ENCODE measurements around the gene SMARCAL1. TPM values are rescaled to one million over a fixed set of nuclear protein-coding genes. Genes with fewer than 3 reads are reported as not detected.
"Not testable (repeated sequence)": the region's sequence is repeated elsewhere in the genome, so short reads cannot be mapped to it uniquely, and the experiment has no call there.

Gene SMARCAL1
- total RNA-seq, 2 donors from 2014 or later: 15.3 to 32.2 TPM

GRCh38 chr2:216517447-216518225 lies 105.4 kb downstream of the SMARCAL1 start:
- Histone ChIP-seq H3K9me3 (no peaks in the 10 kb centered on the region), H3K4me1 (replicated peaks) (no peaks in the 10 kb centered on the region), H3K27ac (no peak overlapping the region), H3K27me3 (replicated peaks; ENCODE audit: insufficient read depth) (no peaks in the 10 kb centered on the region), H3K4me3 (no peak overlapping the region), H3K36me3 (no peaks in the 10 kb centered on the region)
- TF ChIP-seq POLR2AphosphoS5 (IDR thresholded peaks at IDR 0.05) (no peak), POLR2A (IDR thresholded peaks at IDR 0.05) (no peak), CTCF (IDR thresholded peaks at IDR 0.05) (no peak)
- WGBS: 84% methylated on average over 4 of the region's 4 CpGs
- no peak for DNase-seq (ENCODE audit: low spot score)
- intact Hi-C loops (cut with DNase I): loop anchor here (1.0 kb wide), 1 partner anchor 149 kb away; no protein-coding TSS in a partner anchor

- H3K4me3 ChIP-seq; H3K36me3 ChIP-seq; H3K27me3 ChIP-seq (replicated peaks; ENCODE audit: insufficient read depth); H3K9me3 ChIP-seq; H3K4me1 ChIP-seq (replicated peaks); H3K27ac ChIP-seq; DNase-seq (ENCODE audit: low spot score): not testable (repeated sequence)
- intact Hi-C loops (cut with DNase I): loop anchor here (1.0 kb wide), 1 partner anchor 148 kb away; no protein-coding TSS in a partner anchor
- WGBS: 93% methylated on average over 9 of the region's 9 CpGs
These were observed 106.4 kb downstream of the SMARCAL1 start for GRCh38 chr2:216518566-216519119.

- intact Hi-C loops (cut with DNase I): no loop called here
- TF ChIP-seq CTCF (IDR thresholded peaks at IDR 0.05) (peak; percentile 51 to 89 (median 83)), POLR2A (IDR thresholded peaks at IDR 0.05) (no peak), POLR2AphosphoS5 (IDR thresholded peaks at IDR 0.05) (peak; percentile 54)
- no peaks in the 10 kb centered on the region for H3K36me3 ChIP-seq
- no peaks in the 10 kb centered on the region for H3K9me3 ChIP-seq
- H3K27ac ChIP-seq: no peak overlapping the region
- 65% methylated on average over 3 of the region's 3 CpGs for WGBS
- no peaks in the 10 kb centered on the region for H3K27me3 ChIP-seq (replicated peaks; ENCODE audit: insufficient read depth)
- H3K4me3 ChIP-seq: no peak overlapping the region
- no peaks in the 10 kb centered on the region for H3K4me1 ChIP-seq (replicated peaks)
- peak; percentile 85 for DNase-seq (ENCODE audit: low spot score)
These were observed 107.0 kb downstream of the SMARCAL1 start for GRCh38 chr2:216519154-216519762.

GRCh38 chr2:216520112-216520511 lies 107.8 kb downstream of the SMARCAL1 start:
- 93% methylated on average over 4 of the region's 4 CpGs for WGBS
- no peaks in the 10 kb centered on the region for H3K4me1 ChIP-seq (replicated peaks)
- H3K36me3 ChIP-seq: no peaks in the 10 kb centered on the region
- DNase-seq (ENCODE audit: low spot score): no peak
- no peaks in the 10 kb centered on the region for H3K27me3 ChIP-seq (replicated peaks; ENCODE audit: insufficient read depth)
- no peaks in the 10 kb centered on the region for H3K9me3 ChIP-seq
- intact Hi-C loops (cut with DNase I): no loop called here
- no peak overlapping the region for H3K27ac ChIP-seq
- H3K4me3 ChIP-seq: no peak overlapping the region
- TF ChIP-seq POLR2A (IDR thresholded peaks at IDR 0.05) (no peak), CTCF (IDR thresholded peaks at IDR 0.05) (no peak), POLR2AphosphoS5 (IDR thresholded peaks at IDR 0.05) (no peak)

GRCh38 chr2:216522892-216523502 lies 110.7 kb downstream of the SMARCAL1 start:
- Histone ChIP-seq H3K27me3 (replicated peaks; ENCODE audit: insufficient read depth) (no peaks in the 10 kb centered on the region), H3K27ac (no peak overlapping the region), H3K4me1 (replicated peaks) (no peaks in the 10 kb centered on the region), H3K9me3 (no peaks in the 10 kb centered on the region), H3K4me3 (no peak overlapping the region), H3K36me3 (no peaks in the 10 kb centered on the region)
- TF ChIP-seq POLR2A (IDR thresholded peaks at IDR 0.05) (no peak), CTCF (IDR thresholded peaks at IDR 0.05) (no peak), POLR2AphosphoS5 (IDR thresholded peaks at IDR 0.05) (no peak)
- intact Hi-C loops (cut with DNase I): no loop called here
- no peak for DNase-seq (ENCODE audit: low spot score)
- WGBS: 92% methylated on average over 1 of the region's 1 CpG
